CD4-positive, CD25-positive, alpha-beta regulatory T cell (primary cell): ENCODE measurements around the gene OCIAD1. TPM values are rescaled to one million over a fixed set of nuclear protein-coding genes. Genes with fewer than 3 reads are reported as not detected.
"Not testable (repeated sequence)": the region's sequence is repeated elsewhere in the genome, so short reads cannot be mapped to it uniquely, and the experiment has no call there.

Source experiments
- ATAC-seq, 2 donors: fragments of 150-1000 bp; cut with Tn5 transposase; one replicate each; pipeline ENCODE4 v1.10.0; 2021; ENCODE audit warnings: low read depth in 2 of 2, moderate number of reproducible peaks in 2 of 2, moderate library complexity in 1 of 2
- DNase-seq, 3 donors: peaks; one replicate each; pipeline versions ENCODE4 v3.0.0 to v3.0.0-alpha.2; 2012 to 2022; ENCODE audit warnings: mixed read lengths in 1 of 3
- H3K27ac ChIP-seq: one replicate; pipeline ENCODE4 v1.7.0; 2013; ENCODE audit warnings: mild to moderate bottlenecking, low read length; ENCODE audit not compliant: insufficient read depth, poor library complexity, severe bottlenecking
- H3K27me3 ChIP-seq: one replicate; pipeline ENCODE4 v1.7.0; 2013; ENCODE audit warnings: low read length; ENCODE audit not compliant: control insufficient read depth, insufficient read depth
- H3K36me3 ChIP-seq: one replicate; pipeline ENCODE4 v1.7.0; 2013; ENCODE audit warnings: mild to moderate bottlenecking, low read length, moderate library complexity; ENCODE audit not compliant: control insufficient read depth, insufficient read depth
- H3K4me1 ChIP-seq: 2 replicates; pipeline ENCODE4 v1.7.0; 2013; ENCODE audit warnings: mild to moderate bottlenecking, low read length; ENCODE audit not compliant: insufficient read depth, control insufficient read depth, poor library complexity, severe bottlenecking
- H3K4me3 ChIP-seq: one replicate; pipeline ENCODE4 v1.7.0; 2013; ENCODE audit warnings: low read depth, mild to moderate bottlenecking, low read length, moderate library complexity
- H3K9me3 ChIP-seq, 2 experiments: 1 replicate in 1 of 2; 2 replicates in 1 of 2; pipeline ENCODE4 v1.7.0; 2013; ENCODE audit warnings: low read length in 2 of 2, mild to moderate bottlenecking in 1 of 2, moderate library complexity in 1 of 2; ENCODE audit not compliant: control insufficient read depth in 2 of 2
- H3K27ac Mint-ChIP-seq, 3 donors: one replicate each; pipeline ENCODE4 v1.8.0; 2020 to 2022; ENCODE audit warnings: mild to moderate bottlenecking in 3 of 3, mixed read lengths in 3 of 3, moderate library complexity in 2 of 3
- H3K27me3 Mint-ChIP-seq: one replicate; pipeline ENCODE4 v1.8.0; 2022; ENCODE audit warnings: mild to moderate bottlenecking, mixed read lengths
- H3K36me3 Mint-ChIP-seq: one replicate; pipeline ENCODE4 v1.8.0; 2020; ENCODE audit warnings: mixed read lengths
- H3K4me1 Mint-ChIP-seq, 4 donors: one replicate each; pipeline ENCODE4 v1.8.0; 2020 to 2022; ENCODE audit warnings: mixed read lengths in 4 of 4, mild to moderate bottlenecking in 1 of 4
- H3K4me3 Mint-ChIP-seq, 4 donors: one replicate each; pipeline ENCODE4 v1.8.0; 2020 to 2022; ENCODE audit warnings: mild to moderate bottlenecking in 4 of 4, mixed read lengths in 4 of 4, moderate library complexity in 3 of 4
- H3K9me3 Mint-ChIP-seq, 7 donors: one replicate each; pipeline ENCODE4 v1.8.0; 2020 to 2022; ENCODE audit warnings: mixed read lengths in 7 of 7, mild to moderate bottlenecking in 3 of 7, moderate library complexity in 2 of 7
- polyA plus RNA-seq, 4 donors: library from polyadenylated mRNA; unstranded; fragments of 300-500 nt; fragmentation: Illumina TruSeq; gene quantifications; one replicate each; pipeline ENCODE4 v1.2.3, GENCODE V29; 2021
- total RNA-seq: library from RNA; stranded (reverse); gene quantifications from one replicate; pipeline ENCODE4 v1.2.3, GENCODE V29; 2022

The OCIAD1 gene
- total and polyA plus RNA-seq, 5 donors from 2014 or later, result 72.2 to 185 (median 144) TPM

DNA sequence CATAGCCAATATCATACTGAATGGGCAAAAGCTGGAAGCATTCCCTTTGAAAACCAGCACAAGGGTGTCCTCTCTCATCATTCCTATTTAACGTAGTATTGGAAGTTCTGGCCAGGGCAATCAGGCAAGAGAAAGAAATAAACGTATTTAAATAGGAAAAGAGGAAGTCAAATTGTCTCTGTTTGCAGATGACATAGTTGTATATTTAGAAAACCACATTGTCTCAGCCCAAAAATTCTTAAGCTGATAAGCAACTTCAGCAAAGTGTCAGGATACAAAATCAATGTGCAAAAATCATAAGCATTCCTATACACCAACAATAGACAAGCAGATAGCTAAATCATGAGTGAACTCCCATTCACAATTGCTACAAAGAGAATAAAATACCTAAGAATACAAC, 9.5 kb upstream of the OCIAD1 start:
- not testable (repeated sequence) for H3K27ac ChIP-seq, H3K27ac Mint-ChIP-seq, ATAC-seq, H3K36me3 ChIP-seq, H3K9me3 ChIP-seq, H3K27me3 ChIP-seq, H3K36me3 Mint-ChIP-seq, H3K4me3 ChIP-seq, DNase-seq, H3K4me3 Mint-ChIP-seq, H3K4me1 ChIP-seq, H3K4me1 Mint-ChIP-seq, H3K9me3 Mint-ChIP-seq
- H3K27me3 Mint-ChIP-seq, result peaks cover 38% of the 10 kb centered on the region

DNA sequence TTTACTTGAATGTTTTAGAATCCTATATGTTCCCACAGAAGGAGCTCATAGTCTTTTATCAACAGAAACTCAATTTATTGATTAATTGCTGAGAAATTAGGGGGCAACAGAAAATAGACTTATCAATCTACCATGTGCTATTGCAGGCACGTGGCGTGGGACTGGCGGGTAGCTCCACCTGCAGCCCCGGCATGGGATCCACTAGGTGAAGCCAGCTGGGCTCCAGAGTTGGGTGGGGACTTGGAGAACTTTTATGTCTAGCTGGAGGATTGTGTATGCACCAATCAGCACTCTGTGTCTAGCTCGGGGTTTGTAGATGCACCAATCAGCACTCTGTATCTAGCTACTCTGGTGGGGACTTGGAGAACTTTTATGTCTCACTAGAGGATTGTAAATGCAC, 3.3 kb upstream of the OCIAD1 start:
- Mint-ChIP-seq H3K27me3 (peaks cover 30% of the 10 kb centered on the region), H3K36me3 (no peaks in the 10 kb centered on the region), H3K4me1 (peaks cover 10 to 23% (median 19%) of the 10 kb centered on the region in 4 donors), H3K4me3 (no peak overlapping the region), H3K27ac (no peak overlapping the region), H3K9me3 (peaks cover 0 to 6% (median 0%) of the 10 kb centered on the region in 7 donors)
- Histone ChIP-seq H3K27me3 (peaks cover 2% of the 10 kb centered on the region), H3K36me3 (no peaks in the 10 kb centered on the region), H3K27ac (no peak overlapping the region), H3K9me3 (no peaks in the 10 kb centered on the region), H3K4me3 (no peak overlapping the region), H3K4me1 (peaks cover 16% of the 10 kb centered on the region)
- no peak for ATAC-seq
- DNase-seq, result no peak

- peaks cover 16 to 46% (median 27%) of the 10 kb centered on the region in 4 donors for H3K4me1 Mint-ChIP-seq
- H3K9me3 Mint-ChIP-seq, result peaks cover 0 to 5% (median 0%) of the 10 kb centered on the region in 7 donors
- Histone ChIP-seq H3K4me1 (peaks cover 21% of the 10 kb centered on the region), H3K27me3 (peaks cover 2% of the 10 kb centered on the region), H3K4me3 (peak overlapping the region; percentile 90), H3K36me3 (peaks cover 30% of the 10 kb centered on the region), H3K27ac (peak overlapping the region; percentile 96), H3K9me3 (no peaks in the 10 kb centered on the region)
- ATAC-seq, result no peak
- peaks cover 14% of the 10 kb centered on the region for H3K36me3 Mint-ChIP-seq
- DNase-seq, result no peak
- peak overlapping the region; percentile 96 to 100 (median 98) for H3K4me3 Mint-ChIP-seq
- peak overlapping the region; percentile 100 for H3K27ac Mint-ChIP-seq
- peaks cover 14% of the 10 kb centered on the region for H3K27me3 Mint-ChIP-seq
These were observed 693 bp downstream of the OCIAD1 start for GRCh38 chr4:48831532-48832030.

DNA sequence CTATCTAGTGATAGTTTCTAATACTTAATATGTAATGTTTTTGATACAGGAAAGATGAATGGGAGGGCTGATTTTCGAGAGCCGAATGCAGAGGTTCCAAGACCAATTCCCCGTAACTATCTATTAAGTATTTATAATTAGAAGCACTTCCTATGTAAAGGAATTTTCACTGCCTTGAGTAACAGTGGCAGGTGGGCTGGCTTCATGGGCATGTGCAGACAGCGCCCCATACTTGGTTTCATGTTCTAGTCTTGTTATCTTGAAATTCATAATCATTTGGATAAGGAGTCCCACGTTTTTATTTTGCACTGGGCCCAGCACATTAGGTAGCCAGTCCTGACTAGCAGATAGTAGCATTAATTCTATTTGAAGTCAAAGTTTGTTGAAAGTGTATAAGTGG, 1.7 kb downstream of the OCIAD1 start:
- H3K4me1 Mint-ChIP-seq, result peaks cover 16 to 46% (median 27%) of the 10 kb centered on the region in 4 donors
- Histone ChIP-seq H3K36me3 (peaks cover 36% of the 10 kb centered on the region), H3K4me1 (peaks cover 21% of the 10 kb centered on the region), H3K27ac (no peak overlapping the region), H3K27me3 (no peaks in the 10 kb centered on the region), H3K4me3 (peak overlapping the region; percentile 90), H3K9me3 (no peaks in the 10 kb centered on the region)
- H3K36me3 Mint-ChIP-seq, result peaks cover 15% of the 10 kb centered on the region
- peaks cover 0 to 3% (median 0%) of the 10 kb centered on the region in 7 donors for H3K9me3 Mint-ChIP-seq
- DNase-seq, result no peak
- peaks cover 14% of the 10 kb centered on the region for H3K27me3 Mint-ChIP-seq
- no peak for ATAC-seq
- peak overlapping the region in 1 of 3 donors; percentile 100 for H3K27ac Mint-ChIP-seq
- H3K4me3 Mint-ChIP-seq, result peak overlapping the region in 3 of 4 donors; percentile 75 to 100 (median 96)

GRCh38 chr4:48836658-48837057, 5.8 kb downstream of the OCIAD1 start:
- ATAC-seq (no peak), DNase-seq (no peak)
- H3K4me3 ChIP-seq, result no peak overlapping the region
- H3K27me3 ChIP-seq, result no peaks in the 10 kb centered on the region
- H3K9me3 ChIP-seq, result no peaks in the 10 kb centered on the region
- H3K4me1 Mint-ChIP-seq, result peaks cover 16 to 45% (median 29%) of the 10 kb centered on the region in 4 donors
- no peak overlapping the region for H3K27ac Mint-ChIP-seq
- H3K27me3 Mint-ChIP-seq, result no peaks in the 10 kb centered on the region
- H3K9me3 Mint-ChIP-seq, result peaks cover 0 to 3% (median 0%) of the 10 kb centered on the region in 7 donors
- no peak overlapping the region for H3K27ac ChIP-seq
- H3K4me3 Mint-ChIP-seq, result no peak overlapping the region
- peaks cover 19% of the 10 kb centered on the region for H3K36me3 Mint-ChIP-seq
- peaks cover 15% of the 10 kb centered on the region for H3K4me1 ChIP-seq
- H3K36me3 ChIP-seq, result peaks cover 64% of the 10 kb centered on the region

GRCh38 chr4:48841045-48841827, 10.3 kb downstream of the OCIAD1 start:
- Histone ChIP-seq H3K4me3 (no peak overlapping the region), H3K9me3 (no peaks in the 10 kb centered on the region), H3K27ac (no peak overlapping the region), H3K36me3 (peaks cover 77% of the 10 kb centered on the region), H3K27me3 (no peaks in the 10 kb centered on the region), H3K4me1 (no peaks in the 10 kb centered on the region)
- H3K4me3 Mint-ChIP-seq, result no peak overlapping the region
- DNase-seq, result no peak
- no peaks in the 10 kb centered on the region for H3K9me3 Mint-ChIP-seq
- peaks cover 42% of the 10 kb centered on the region for H3K36me3 Mint-ChIP-seq
- H3K27me3 Mint-ChIP-seq, result no peaks in the 10 kb centered on the region
- peaks cover 13 to 34% (median 27%) of the 10 kb centered on the region in 4 donors for H3K4me1 Mint-ChIP-seq
- no peak for ATAC-seq
- H3K27ac Mint-ChIP-seq, result peak overlapping the region in 1 of 3 donors; percentile 46

- Histone ChIP-seq H3K27me3 (no peaks in the 10 kb centered on the region), H3K4me1 (no peaks in the 10 kb centered on the region), H3K36me3 (peaks cover 79% of the 10 kb centered on the region), H3K4me3 (no peak overlapping the region), H3K9me3 (no peaks in the 10 kb centered on the region), H3K27ac (no peak overlapping the region)
- ATAC-seq, result no peak
- H3K9me3 Mint-ChIP-seq, result no peaks in the 10 kb centered on the region
- H3K27me3 Mint-ChIP-seq, result no peaks in the 10 kb centered on the region
- H3K27ac Mint-ChIP-seq, result no peak overlapping the region
- H3K4me1 Mint-ChIP-seq, result peaks cover 4 to 34% (median 23%) of the 10 kb centered on the region in 4 donors
- H3K4me3 Mint-ChIP-seq, result no peak overlapping the region
- H3K36me3 Mint-ChIP-seq, result peaks cover 50% of the 10 kb centered on the region
- DNase-seq, result no peak
These were observed 14.0 kb downstream of the OCIAD1 start for GRCh38 chr4:48844843-48845242.
